NK-92 (cell line): Measurements from ENCODE around the gene NDUFS1.
"Not testable (repeated sequence)": the region's sequence is repeated elsewhere in the genome, so short reads cannot be mapped to it uniquely, and the experiment has no call there.

ENCODE experiments used
- DNase-seq: peaks from one replicate; lab custom pipeline; 2025; ENCODE audit not compliant: unreplicated experiment; lab: John Stamatoyannopoulos, UW

NDUFS1 gene

GRCh38 chr2:206105541-206105940 lies 53.7 kb downstream of the NDUFS1 start:
- DNase-seq: no peak

- DNase-seq: no peak
Observed at GRCh38 chr2:206105038-206105437, 54.2 kb downstream of the NDUFS1 start.

- not testable (repeated sequence) for DNase-seq
Observed at GRCh38 chr2:206098872-206099271, 60.4 kb downstream of the NDUFS1 start.

- no peak for DNase-seq
Observed at GRCh38 chr2:206098471-206098870, 60.8 kb downstream of the NDUFS1 start.

GRCh38 chr2:206096876-206097275 lies 62.4 kb downstream of the NDUFS1 start:
- DNase-seq: no peak

GRCh38 chr2:206095536-206096332 lies 63.5 kb downstream of the NDUFS1 start:
- no peak for DNase-seq

GRCh38 chr2:206092297-206092696 lies 66.9 kb downstream of the NDUFS1 start:
- no peak for DNase-seq

- DNase-seq: no peak
Observed at GRCh38 chr2:206088248-206088647, 71.0 kb downstream of the NDUFS1 start.

GRCh38 chr2:206086716-206087350 lies 72.4 kb downstream of the NDUFS1 start:
- no peak for DNase-seq

GRCh38 chr2:206085742-206086445 lies 73.3 kb downstream of the NDUFS1 start, which contains the start of gene INO80D:
INO80D (minus strand) TSS chr2:206086174; CDS start chr2:206063016, 23,158 bp downstream.
- no peak for DNase-seq

GRCh38 chr2:206084870-206085741 lies 74.1 kb downstream of the NDUFS1 start:
- DNase-seq: no peak

GRCh38 chr2:206084439-206084869 lies 74.8 kb downstream of the NDUFS1 start:
- no peak for DNase-seq

GRCh38 chr2:206083602-206084438 lies 75.4 kb downstream of the NDUFS1 start:
- no peak for DNase-seq

GRCh38 chr2:206082298-206082843 lies 76.9 kb downstream of the NDUFS1 start:
- DNase-seq: no peak

GRCh38 chr2:206080927-206081326 lies 78.3 kb downstream of the NDUFS1 start:
- no peak for DNase-seq

GRCh38 chr2:206079699-206080465 lies 79.4 kb downstream of the NDUFS1 start:
- no peak for DNase-seq

- not testable (repeated sequence) for DNase-seq
Observed at GRCh38 chr2:206077879-206078278, 81.4 kb downstream of the NDUFS1 start.

GRCh38 chr2:206075113-206075512 lies 84.1 kb downstream of the NDUFS1 start:
- no peak for DNase-seq

- DNase-seq: no peak
Observed at GRCh38 chr2:206071807-206072206, 87.4 kb downstream of the NDUFS1 start.
